Smooth muscle cell of the brain vasculature (primary cell): Measurements from ENCODE around the gene DNAH3.
A peak's percentile ranks its signal among the peaks of the same experiment; 100 is the strongest.

Source experiments
- DNase-seq: peaks from one replicate; pipeline ENCODE4 v3.0.0-alpha.2; 2012; ENCODE audit warnings: low read depth, low spot score

DNAH3 gene

DNA sequence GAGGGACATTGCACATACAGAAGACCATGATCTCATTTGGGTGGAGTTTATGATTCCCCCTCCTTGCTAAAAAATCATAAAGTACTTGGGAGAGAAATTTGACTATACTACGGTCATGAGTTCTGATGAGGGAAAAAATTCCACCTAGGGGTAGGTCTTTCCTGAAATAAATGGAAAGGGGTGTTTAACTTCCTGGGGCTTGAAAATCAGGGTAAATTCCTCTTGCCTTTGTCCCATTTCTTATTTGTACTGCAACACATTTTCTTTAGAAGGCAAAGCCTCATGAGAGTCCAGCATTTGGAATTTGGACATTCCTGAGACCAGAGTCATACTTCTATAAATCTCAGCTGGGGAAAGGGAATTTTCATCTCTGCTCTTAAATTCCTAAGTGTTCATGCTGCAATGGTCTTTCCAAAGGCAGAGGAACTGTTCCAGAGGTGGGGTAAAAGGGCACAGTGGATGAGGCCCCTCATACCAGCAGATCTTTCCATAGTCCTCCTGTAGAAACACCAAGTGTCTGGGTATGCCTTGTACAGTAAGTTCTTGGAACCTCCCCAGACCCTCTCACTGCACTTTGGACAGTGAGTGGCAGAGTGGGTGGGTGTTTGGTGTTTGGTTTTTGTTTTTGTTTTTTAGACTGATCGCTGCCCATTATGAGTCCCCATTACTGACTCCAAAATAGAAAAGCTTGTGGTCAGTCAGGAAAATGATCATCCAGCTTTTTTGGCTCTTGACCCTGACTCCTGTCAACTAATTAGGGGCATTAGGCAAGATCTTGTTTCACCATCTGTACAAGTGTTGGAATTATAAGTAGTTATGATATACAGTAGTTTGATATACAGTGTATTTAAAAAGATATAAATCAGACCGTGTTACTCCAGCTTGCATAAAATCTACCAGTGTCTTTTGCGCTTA, 244.0 kb downstream of the DNAH3 start:
- DNase-seq = no peak

- no peak for DNase-seq
Measured at GRCh38 chr16:20905576-20905975, 245.1 kb downstream of the DNAH3 start.

- DNase-seq = no peak
Measured at GRCh38 chr16:20904507-20905081, 246.1 kb downstream of the DNAH3 start.

DNA sequence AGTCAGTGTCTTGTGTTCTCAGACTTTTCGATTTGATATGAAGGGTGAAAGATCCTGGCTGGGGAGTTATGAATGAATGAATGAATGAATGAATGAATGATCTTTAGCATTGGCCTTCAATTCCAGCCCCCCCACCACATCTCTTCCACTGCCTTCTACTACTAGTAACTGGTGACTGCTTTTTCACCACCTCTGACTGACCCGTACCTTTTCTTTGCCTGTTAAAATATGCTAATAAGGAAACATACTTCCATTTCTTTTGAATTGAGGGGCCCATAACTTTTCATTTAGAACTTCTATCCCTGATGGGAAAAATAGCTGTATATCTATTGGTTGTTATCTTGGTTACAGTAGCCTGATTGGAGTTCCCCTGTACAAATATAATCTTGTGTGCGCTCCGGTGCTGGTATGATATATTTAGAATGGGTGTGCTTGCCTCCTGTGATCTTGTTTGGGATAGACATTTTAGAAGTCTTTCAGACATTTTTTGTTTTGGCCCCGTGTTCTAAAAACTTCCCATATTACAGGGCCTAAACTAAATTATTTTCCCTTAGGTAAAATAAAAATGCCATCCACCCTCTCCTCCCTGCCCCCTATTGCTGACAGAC, 246.6 kb downstream of the DNAH3 start:
- no peak for DNase-seq

DNA sequence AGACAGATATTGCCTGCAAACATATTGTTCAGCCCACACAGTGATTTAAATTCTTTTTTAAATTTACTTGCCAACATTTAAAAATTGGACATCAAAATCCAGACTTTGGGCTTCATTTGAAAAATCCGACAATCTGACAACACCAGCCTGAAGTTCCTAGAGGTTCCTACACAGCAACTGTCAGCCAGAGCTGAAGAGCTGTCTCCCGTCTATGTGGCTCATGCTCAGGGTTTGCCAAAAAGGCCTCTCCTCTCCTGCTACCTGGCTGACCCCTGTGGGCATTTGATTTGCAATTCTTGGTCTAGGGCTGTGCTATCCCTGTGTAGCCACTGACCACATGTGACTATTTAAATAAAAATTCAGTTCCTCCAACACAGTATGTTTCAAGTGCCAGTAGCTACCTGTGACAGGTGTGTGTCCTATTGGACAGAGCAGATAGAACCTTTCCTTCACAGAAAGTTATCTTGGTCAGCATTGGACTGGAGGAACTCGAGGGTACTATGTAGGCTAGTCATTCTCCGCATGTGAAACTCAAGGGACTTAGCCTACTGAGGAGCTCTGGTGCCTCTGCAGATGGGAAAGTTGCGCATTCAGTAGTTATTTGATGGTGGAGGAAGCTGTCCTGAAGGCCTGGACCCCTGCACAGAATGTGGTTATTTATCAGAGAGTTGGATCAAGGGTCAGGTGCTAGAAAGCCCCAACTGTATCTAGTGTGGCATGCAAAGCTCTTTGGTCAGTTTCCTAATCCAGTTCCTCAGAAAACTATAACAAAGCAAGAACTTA, 247.3 kb downstream of the DNAH3 start:
- no peak for DNase-seq

DNA sequence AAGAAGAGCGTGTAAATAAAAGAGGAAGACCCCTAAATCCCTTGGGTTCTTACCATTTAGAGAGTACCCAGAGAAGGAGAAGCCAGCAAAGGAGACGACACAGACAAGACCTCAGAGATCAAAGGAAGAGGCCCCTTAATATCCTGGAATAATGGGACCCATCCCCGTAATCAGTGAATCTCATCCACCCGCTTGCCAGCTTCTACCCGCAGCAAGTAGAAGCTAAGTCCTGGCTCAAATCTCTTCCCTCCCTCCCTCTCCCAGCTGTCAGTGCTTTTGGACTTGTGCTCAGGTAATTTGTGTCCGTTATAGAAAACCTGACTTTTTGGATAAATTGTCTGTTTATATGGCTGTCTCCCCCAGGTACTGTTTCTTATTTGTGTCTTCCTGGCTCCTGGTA, 248.2 kb downstream of the DNAH3 start:
- no peak for DNase-seq

GRCh38 chr16:20901436-20902112, 249.1 kb downstream of the DNAH3 start:
- DNase-seq = no peak

GRCh38 chr16:20901068-20901435, 249.6 kb downstream of the DNAH3 start:
- DNase-seq = no peak

GRCh38 chr16:20900299-20901067, 250.2 kb downstream of the DNAH3 start, which contains the start of the genes DCUN1D3 and LYRM1:
TSS of gene DCUN1D3 (minus strand) at chr16:20900358. CDS start at chr16:20862538, 37,820 bp downstream.
TSS of gene LYRM1 (plus strand) at chr16:20900771. CDS start at chr16:20915556, 14,785 bp downstream.
- peak; percentile 96 for DNase-seq

DNA sequence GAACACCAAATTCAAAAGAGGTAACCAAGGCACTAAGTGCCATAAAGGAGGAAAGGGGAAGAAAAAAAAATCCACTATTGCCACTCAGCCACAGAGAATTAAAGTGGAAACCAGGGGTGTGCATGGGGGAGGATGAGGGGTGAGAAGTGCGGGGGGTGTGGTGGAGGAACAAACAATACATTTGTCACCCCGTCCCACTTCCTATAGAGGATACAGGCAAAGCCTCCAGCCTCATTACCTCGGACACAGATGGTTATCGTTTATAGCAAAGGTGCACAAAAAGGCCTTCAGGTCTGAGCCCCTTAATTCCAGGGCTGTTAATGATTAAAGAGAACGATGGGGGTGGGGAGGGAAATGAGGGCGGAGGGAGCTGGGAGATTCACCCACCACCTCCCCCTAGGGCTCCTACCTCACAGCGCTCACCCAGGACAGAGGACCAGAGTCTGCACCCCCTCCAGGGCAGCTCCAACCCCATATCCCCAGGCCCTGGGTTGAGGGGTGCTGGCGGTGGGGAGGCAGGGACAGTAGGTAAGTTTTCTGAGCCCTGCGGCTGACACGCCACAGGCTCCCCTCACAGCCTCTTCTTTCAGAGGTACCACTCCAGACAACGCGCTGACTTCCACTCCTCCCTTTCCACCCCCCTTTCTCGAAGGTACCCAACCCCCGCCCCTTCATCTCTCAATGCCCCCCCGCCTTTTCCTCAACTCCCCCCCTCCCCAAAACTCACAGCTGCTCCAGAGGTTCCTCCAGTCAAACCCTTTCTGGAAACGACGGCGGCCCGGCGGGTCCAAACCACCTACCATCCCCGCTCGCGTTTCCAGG, 251.0 kb downstream of the DNAH3 start:
- DNase-seq = no peak

DNA sequence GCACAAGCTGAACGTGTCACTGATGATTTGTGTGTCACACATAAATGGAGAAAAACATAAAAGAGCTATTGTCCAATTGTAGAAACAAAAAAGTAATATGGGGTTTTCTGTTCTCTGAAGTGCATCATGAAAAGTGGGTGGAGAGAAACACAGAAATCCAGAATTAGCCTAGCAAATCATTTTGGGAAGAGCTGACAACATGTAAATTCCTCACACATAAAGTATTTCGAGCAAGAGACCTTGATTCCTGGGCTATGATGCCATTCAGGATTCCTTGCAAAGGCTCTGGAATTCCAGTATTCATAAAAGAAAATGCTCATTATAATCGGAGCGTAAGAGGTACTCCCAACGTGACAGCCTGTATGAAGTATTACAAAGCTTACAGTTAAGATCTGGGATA, 251.6 kb downstream of the DNAH3 start:
- DNase-seq = no peak

GRCh38 chr16:20897922-20898321, 252.7 kb downstream of the DNAH3 start:
- DNase-seq = no peak

DNA sequence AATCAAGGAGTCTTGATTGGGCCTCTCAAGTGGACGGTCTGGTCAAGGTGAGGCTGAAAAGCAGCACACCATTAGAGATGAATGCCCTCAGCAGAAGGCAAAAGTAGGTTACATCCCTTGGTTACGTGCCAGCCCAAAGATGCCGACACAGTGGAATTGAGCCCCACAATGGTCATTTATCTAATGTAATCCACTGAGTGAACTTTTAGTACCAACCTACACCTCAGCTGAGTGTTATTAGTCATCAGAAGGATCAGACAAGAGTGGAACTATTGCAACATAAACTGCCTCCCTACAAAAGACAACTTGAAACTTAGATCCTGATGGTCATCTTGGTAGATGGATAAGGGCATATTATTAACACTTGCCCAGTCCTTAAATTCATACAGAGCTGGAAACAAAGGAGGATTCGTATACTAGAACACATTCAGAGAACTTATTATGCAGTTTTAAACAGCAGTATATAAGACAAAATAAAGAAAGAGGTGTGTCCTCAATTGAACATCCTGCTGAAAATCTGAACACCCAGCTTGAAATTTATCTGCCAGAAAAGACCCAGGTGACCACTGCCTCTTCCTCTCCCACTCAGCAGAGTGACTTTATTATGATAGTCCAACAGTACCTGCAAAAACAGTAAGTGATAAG, 253.3 kb downstream of the DNAH3 start:
- no peak for DNase-seq

DNA sequence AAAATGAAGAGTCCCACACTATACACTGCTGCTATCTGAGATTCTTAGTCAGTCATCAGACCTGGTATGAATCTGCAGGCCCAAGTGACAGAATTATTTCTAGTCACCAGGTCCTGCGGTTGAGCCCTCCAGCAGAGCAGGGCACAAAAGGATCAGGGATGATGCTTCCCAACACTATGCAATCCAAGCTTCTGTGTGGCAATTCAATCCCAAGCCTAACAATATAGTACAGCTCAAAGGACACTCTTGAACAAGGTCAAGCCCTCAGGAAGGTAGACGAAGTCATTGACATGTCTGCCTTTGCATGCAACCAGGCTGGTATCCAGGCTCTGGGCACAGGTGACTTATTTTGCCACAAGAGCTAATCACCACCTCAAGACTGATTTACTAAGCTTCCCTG, 256.3 kb downstream of the DNAH3 start:
- DNase-seq = no peak

- no peak for DNase-seq
Measured at GRCh38 chr16:20889625-20890275, 260.9 kb downstream of the DNAH3 start.

- DNase-seq = no peak
Measured at GRCh38 chr16:20887207-20887606, 263.4 kb downstream of the DNAH3 start.

DNA sequence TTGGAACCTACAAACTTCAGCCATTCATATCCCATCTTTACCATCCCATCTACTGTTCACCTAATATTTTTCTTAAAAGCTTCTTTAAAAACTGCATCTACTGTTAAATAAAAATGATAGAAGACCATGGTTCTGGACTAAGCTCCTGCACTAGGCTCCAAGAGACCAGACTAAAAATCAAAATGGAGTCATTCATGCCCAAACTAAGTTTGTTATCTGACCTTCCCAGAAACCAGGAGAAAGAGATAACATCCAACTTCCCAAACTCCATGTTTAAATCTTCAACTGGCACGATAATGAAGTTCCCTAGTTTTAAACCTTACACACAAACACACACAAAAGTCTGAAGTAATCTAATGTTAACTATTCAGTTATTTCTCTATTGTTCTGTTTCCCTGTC, 264.3 kb downstream of the DNAH3 start:
- no peak for DNase-seq

DNA sequence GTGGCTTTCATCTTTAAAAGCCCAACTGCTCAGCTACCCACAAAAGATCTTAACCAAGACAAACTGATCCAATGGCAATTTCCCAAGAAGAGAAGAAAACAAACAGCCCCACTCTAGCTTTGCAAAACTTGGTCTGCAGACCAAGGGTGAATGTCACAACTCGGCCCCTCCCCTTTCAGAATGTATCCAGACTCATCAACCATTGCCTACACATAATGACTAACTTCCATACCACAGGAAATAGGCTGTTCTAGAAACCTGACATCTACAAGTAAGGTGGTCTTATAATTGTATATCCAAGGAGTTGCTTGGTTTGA, 266.4 kb downstream of the DNAH3 start:
- no peak for DNase-seq
